ENCODE measurements around the gene GIGYF2.

Gene GIGYF2

DNA sequence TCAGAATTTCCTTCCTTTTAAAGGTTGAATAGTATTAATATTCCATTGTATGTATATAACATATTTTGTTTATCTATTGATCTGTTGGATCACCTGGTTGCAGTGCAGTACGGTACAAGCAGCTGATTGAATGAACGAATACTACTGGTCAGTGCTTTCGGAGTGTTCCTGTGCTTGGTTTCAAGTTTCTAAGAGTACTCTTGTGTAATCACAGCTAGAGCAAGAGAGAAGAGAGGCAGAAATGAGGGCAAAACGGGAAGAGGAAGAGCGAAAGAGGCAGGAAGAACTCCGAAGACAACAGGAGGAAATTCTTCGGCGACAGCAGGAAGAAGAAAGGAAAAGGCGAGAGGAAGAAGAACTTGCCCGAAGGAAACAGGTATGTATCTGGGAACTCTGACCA lies 119.5 kb downstream of the GIGYF2 start:
- Histone ChIP-seq H3K9me2 (replicated peaks; ENCODE audit: insufficient read depth, low read length) (no peaks in the 10 kb centered on the region), H3K27ac (ENCODE audit: low read length) (no peak overlapping the region), H3K4me3 (ENCODE audit: low read length) (no peak overlapping the region), H2AFZ (ENCODE audit: low read length) (no peak overlapping the region), H3K4me2 (ENCODE audit: low read depth, low read length) (no peak overlapping the region), H4K20me1 (ENCODE audit: insufficient read depth, low read length) (no peaks in the 10 kb centered on the region), H3K79me2 (ENCODE audit: low read length) (no peaks in the 10 kb centered on the region), H3K9ac (ENCODE audit: low read length) (no peak overlapping the region), H3F3A (ENCODE audit: insufficient read depth, low read length) (no peaks in the 10 kb centered on the region), H3K4me1 (ENCODE audit: low read length) (no peaks in the 10 kb centered on the region), H3K36me3 (replicated peaks; ENCODE audit: insufficient read depth, low read length) (peaks cover 3% of the 10 kb centered on the region; the same call in 1 of the 2 replicates), H3K27me3 (replicated peaks; ENCODE audit: insufficient read depth, low read length) (no peaks in the 10 kb centered on the region), H3K9me3 (replicated peaks; ENCODE audit: insufficient read depth, low read length) (no peaks in the 10 kb centered on the region)
- TF ChIP-seq EZH2phosphoT487 (IDR thresholded peaks at IDR 0.05; ENCODE audit: low read length), result no peak
- TF ChIP-seq EZH2 (optimal IDR thresholded peaks at IDR 0.05; ENCODE audit: low read depth, low read length), result no peak
- TF ChIP-seq CTCF (IDR thresholded peaks at IDR 0.05; ENCODE audit: low read length), result no peak
- DNase-seq, result no peak

DNA sequence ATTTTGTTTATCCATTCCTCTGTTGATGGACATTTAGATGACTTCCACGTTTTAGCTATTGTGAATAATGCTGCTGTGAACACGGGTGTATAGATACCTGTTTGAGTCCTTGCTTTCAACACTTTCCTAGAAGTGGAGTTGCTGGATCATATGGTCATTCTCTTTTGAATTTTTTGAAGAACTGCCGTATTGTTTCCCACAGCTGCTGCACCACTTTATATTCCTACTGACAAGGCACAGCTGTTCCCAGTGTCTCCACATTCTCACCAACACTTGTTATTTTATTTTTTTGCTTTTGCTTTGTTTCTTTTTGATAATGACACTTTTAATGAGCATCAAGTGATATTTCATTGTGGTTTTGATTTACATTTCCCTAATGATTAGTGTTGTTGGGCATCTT lies 120.6 kb downstream of the GIGYF2 start:
- TF ChIP-seq CTCF (IDR thresholded peaks at IDR 0.05; ENCODE audit: low read length) (no peak), EZH2phosphoT487 (IDR thresholded peaks at IDR 0.05; ENCODE audit: low read length) (no peak), EZH2 (optimal IDR thresholded peaks at IDR 0.05; ENCODE audit: low read depth, low read length) (no peak)
- Histone ChIP-seq H3K27me3 (replicated peaks; ENCODE audit: insufficient read depth, low read length) (no peaks in the 10 kb centered on the region), H3K4me2 (ENCODE audit: low read depth, low read length) (no peak overlapping the region), H2AFZ (ENCODE audit: low read length) (no peak overlapping the region), H3K79me2 (ENCODE audit: low read length) (no peaks in the 10 kb centered on the region), H3K9me2 (replicated peaks; ENCODE audit: insufficient read depth, low read length) (no peaks in the 10 kb centered on the region), H3K36me3 (replicated peaks; ENCODE audit: insufficient read depth, low read length) (peaks cover 3% of the 10 kb centered on the region; the same call in 1 of the 2 replicates), H3K27ac (ENCODE audit: low read length) (no peak overlapping the region), H3K4me1 (ENCODE audit: low read length) (no peaks in the 10 kb centered on the region), H3K9me3 (replicated peaks; ENCODE audit: insufficient read depth, low read length) (no peaks in the 10 kb centered on the region), H4K20me1 (ENCODE audit: insufficient read depth, low read length) (no peaks in the 10 kb centered on the region), H3K9ac (ENCODE audit: low read length) (no peak overlapping the region), H3K4me3 (ENCODE audit: low read length) (no peak overlapping the region), H3F3A (ENCODE audit: insufficient read depth, low read length) (no peaks in the 10 kb centered on the region)
- DNase-seq, result no peak

DNA sequence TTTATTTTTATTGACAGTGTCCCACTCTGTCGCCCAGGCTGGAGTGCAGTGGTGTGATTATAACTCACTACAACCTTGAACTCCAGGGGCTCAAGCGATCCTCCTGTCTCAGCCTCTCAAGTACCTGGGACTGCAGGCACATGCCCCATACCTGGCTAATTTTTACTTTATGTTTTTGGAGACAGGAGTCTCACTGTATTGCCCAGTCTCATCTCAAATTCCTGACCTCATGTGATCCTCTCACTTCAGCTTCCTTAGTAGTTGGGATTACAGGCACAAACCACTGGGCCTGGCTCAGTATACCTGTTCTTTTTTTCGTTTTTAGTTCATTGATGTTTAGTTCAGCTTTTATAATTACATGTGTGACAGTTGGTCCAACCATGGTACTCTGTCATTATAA lies 132.9 kb downstream of the GIGYF2 start:
- no peaks in the 10 kb centered on the region for H4K20me1 ChIP-seq (ENCODE audit: insufficient read depth, low read length)
- TF ChIP-seq EZH2phosphoT487 (IDR thresholded peaks at IDR 0.05; ENCODE audit: low read length) (no peak), CTCF (IDR thresholded peaks at IDR 0.05; ENCODE audit: low read length) (no peak), EZH2 (optimal IDR thresholded peaks at IDR 0.05; ENCODE audit: low read depth, low read length) (no peak)
- H3K9me2 ChIP-seq (replicated peaks; ENCODE audit: insufficient read depth, low read length), result no peaks in the 10 kb centered on the region
- no peak overlapping the region for H2AFZ ChIP-seq (ENCODE audit: low read length)
- no peak for DNase-seq
- no peak overlapping the region for H3K27ac ChIP-seq (ENCODE audit: low read length)
- no peaks in the 10 kb centered on the region for H3F3A ChIP-seq (ENCODE audit: insufficient read depth, low read length)
- H3K4me2 ChIP-seq (ENCODE audit: low read depth, low read length), result no peak overlapping the region
- peaks cover 11% of the 10 kb centered on the region; the same call in 1 of the 2 replicates for H3K36me3 ChIP-seq (replicated peaks; ENCODE audit: insufficient read depth, low read length)
- H3K9me3 ChIP-seq (replicated peaks; ENCODE audit: insufficient read depth, low read length), result no peaks in the 10 kb centered on the region
- no peak overlapping the region for H3K9ac ChIP-seq (ENCODE audit: low read length)
- no peaks in the 10 kb centered on the region for H3K4me1 ChIP-seq (ENCODE audit: low read length)
- no peak overlapping the region for H3K4me3 ChIP-seq (ENCODE audit: low read length)
- no peaks in the 10 kb centered on the region for H3K27me3 ChIP-seq (replicated peaks; ENCODE audit: insufficient read depth, low read length)
- no peaks in the 10 kb centered on the region for H3K79me2 ChIP-seq (ENCODE audit: low read length)
